GM21786 (cell line): ENCODE data around the gene FOLR2.

Source experiments
- ATAC-seq: cut with Tn5 transposase; IDR thresholded peaks from one replicate; pipeline ENCODE4 v1.9.1; 2021; ENCODE audit not compliant: unreplicated experiment

FOLR2 gene

DNA sequence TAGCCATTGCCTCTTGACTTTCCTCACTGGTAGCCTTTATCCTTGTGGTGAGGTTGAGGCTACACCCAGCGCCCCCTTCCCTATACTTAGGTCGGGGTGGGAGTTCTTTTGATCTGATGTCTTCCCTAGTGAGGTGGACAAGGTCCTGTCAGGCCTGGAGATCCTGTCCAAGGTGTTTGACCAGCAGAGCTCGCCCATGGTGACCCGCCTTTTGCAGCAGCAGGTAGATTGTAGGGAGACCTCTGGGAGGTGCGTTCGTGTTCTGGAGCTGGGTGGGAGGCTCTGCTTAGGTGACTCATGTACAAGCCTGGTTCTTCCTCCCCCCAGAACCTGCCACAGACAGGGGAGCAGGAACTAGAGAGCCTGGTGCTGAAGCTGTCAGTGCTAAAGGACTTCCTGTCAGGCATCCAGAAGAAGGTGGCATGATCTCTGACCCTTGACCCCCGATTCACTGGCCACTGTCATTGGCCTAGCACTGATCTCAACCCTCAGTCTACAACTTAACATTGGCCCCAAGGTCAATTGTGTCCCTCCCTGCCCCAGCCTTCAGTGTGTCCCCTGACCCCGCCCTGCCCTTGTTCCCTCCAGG lies 12.8 kb downstream of the FOLR2 start:
- ATAC-seq: no peak

DNA sequence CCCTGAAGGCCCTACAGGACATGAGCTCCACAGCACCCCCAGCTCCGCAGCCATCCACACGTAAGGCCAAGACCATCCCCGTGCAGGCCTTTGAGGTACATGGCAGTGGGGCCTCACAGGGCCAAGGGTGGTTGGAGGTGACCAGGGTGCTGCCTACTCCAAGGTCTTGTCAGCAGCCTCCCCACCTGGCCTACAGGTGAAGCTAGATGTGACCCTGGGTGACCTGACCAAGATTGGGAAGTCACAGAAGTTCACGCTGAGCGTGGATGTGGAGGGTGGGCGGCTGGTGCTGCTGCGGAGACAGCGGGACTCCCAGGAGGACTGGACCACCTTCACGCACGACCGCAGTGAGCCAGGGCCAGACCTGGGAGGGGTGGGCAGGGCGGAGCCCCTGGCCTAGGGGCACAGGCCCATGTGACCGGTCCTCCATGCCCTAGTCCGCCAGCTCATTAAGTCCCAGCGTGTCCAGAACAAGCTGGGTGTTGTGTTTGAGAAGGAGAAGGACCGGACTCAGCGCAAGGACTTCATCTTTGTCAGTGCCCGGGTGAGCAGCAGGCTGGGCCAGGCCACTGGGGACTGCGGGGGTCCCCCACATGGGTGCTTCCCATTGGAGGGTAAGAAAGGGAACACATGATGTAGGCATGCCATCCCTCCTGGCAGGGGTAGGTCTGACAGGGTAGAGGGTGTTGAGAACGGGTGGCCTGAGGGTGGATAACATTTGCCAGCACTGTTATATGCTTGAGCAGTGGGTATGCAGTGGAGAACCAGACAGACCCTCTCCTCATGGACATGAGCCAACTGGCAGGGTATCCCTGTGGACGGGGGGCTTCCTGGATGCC lies 13.6 kb downstream of the FOLR2 start:
- ATAC-seq: no peak

DNA sequence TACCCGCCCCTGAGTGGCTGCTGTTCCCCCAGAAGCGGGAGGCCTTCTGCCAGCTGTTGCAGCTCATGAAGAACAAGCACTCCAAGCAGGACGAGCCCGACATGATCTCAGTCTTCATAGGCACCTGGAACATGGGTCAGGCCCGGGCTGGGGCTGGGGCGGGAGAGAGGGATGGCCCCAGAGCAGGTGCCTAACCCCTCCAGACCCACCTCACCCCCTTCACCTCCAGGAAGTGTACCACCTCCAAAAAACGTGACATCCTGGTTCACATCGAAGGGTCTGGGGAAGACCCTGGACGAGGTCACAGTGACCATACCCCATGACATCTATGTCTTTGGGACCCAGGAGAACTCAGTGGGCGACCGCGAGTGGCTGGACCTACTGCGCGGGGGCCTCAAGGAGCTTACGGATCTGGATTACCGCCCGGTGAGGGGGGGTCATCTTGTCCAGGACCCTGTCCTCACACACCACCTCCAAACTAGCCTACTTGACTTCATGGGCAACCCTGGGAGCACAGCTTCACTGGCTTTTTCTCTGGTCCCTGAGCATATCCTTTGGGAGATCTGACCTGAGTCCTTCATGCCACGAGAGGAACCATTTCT lies 14.3 kb downstream of the FOLR2 start:
- no peak for ATAC-seq

DNA sequence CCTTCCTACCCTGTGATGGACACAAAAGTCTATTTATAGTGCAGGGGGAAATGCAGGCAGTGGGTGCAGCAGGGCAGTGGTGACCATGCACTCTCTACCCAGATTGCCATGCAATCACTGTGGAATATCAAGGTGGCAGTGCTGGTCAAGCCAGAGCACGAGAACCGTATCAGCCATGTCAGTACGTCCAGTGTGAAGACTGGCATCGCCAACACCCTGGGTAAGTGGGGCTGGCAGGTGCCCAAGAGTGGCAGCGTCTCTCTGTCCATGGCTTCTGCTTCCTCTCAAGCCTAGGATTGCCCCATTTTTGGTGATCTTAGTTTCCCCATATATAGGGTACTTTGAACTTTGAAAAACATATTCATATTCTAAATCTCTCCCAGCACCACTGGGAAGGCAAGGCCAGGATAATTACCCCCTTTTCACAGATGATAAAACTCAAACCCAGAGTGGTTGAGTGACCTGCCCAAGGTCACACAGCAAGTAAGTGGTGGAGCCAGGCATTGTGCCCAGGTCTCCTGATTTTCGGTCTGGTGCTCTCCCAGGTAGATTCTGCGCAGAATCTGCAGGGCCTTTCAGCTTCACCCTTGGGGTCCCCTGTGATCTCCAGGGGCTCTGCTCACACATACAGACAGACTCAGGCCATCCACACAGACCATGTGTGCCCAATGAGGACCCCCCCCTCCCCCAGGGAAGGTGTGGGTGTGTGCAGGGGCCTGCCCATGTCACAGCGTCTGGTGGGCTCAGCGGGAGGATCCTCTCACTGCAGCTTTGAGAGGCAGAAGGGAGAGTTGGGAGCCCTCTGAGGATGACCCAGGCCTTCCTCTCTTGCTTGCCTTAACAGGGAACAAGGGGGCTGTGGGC lies 15.0 kb downstream of the FOLR2 start:
- ATAC-seq: no peak

DNA sequence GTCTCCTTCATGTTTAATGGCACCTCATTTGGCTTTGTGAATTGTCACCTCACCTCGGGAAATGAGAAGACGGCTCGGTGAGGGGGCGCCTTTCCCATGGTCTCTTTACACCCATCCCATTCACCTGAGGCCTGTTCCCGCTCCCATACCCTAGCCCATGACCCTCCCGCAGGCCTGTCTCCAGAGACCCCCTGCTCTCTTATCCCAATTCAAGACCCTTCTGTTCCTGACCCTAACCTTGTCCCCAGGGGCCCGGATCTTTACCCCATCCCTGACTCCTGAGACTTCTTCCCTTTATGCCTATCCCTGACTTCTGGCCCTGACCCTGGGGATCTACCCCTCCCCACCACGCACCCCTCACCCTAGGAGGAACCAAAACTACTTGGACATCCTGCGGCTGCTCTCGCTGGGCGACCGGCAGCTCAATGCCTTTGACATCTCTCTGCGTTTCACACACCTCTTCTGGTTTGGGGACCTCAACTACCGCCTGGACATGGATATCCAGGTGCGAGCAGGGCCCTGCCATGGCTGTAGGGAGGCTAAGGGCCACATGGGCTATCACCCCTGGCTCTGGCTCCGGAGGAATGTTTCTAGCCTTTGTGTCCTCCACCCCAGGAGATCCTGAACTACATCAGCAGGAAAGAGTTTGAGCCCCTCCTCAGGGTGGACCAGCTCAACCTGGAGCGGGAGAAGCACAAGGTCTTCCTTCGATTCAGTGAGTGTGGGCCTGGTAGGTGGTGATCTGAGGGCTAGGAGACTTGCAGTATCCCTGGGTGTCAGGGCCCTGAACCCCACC lies 15.9 kb downstream of the FOLR2 start:
- no peak for ATAC-seq

DNA sequence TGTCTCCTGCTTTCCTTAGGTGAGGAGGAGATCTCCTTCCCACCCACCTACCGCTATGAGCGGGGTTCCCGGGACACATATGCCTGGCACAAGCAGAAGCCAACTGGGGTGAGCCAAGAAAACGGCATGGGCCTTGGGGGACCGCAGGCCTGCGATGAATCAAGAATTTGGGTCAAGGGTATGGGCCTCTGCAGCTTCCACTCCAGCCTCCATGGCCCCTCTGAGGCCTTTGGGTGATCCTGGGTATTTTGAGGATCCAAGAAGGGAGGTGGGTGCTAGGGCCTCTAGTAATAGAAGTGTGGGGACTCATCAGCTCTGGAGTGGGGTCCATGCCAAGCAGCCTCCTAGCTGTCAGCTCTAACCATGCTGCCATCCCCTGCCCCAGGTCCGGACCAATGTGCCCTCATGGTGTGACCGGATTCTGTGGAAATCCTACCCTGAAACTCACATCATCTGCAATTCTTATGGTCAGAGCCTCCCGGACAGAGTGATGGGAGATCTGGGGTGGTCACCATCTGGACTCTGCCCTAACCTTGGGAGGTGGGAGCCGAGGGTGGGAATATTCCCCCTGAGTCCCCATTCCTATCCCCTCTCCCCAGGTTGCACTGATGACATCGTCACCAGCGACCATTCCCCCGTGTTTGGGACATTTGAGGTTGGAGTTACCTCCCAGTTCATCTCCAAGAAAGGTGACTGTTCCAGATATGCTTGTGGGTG lies 16.6 kb downstream of the FOLR2 start:
- ATAC-seq: no peak

DNA sequence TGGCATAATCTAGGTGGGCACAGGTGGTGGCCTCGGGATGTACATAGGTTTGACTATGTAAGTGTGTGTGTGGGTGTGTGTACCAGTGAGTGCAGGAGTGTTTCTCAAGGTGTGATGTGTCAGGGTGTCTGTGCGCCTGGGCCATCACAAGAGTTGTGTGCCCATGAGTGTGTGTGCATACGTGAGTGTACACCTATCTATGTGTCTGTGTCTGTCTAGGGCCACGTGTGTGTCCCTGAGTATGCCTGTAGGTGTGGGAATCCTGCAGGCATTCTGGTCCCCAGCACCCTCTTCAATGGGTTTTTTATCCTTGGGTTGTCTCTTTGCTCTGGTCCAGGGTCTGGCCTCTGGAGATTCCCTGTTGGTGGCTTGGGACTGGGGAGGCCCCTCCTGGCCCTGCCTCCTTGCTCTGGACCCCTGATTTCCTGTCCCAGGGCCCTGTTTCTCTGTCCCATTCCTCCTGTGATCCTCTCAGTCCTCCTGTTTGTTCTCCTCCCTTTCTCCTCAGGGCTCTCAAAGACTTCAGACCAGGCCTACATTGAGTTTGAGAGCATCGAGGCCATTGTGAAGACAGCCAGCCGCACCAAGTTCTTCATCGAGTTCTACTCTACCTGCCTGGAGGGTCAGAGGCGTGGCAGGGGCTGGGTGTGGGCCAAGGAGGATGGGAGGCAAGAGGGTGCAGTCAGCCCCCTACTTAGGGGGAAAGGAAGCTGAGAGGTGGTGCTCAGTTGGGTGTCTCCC lies 17.3 kb downstream of the FOLR2 start:
- ATAC-seq: no peak

DNA sequence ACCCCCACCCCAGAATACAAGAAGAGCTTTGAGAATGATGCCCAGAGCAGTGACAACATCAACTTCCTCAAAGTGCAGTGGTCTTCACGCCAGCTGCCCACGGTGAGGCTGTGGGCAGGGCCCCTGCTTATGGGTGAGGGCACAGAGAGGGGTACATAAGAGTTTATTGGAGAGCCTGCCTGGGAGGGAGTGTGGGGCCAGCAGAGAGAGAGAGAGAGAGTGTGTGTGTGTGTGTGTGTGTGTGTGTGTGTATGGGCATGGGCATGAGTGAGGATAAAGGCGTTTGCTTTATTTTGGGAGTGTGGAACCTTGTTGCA lies 17.9 kb downstream of the FOLR2 start:
- no peak for ATAC-seq

DNA sequence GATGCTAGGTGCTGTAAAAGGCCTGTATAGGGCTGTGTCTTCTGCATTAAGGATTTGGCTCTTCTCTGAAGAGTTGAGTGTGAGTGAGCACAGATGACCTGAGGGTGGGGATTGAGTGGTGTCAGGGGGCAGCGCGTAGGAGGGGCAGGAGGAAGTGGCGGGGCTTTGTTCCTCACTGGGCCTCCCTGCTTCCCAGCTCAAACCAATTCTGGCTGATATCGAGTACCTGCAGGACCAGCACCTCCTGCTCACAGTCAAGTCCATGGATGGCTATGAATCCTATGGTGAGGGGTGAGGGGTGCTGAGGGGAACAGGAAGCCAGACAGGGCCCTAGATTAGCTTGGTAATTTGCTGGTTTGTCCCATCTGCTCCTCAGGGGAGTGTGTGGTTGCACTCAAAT lies 18.3 kb downstream of the FOLR2 start:
- no peak for ATAC-seq

DNA sequence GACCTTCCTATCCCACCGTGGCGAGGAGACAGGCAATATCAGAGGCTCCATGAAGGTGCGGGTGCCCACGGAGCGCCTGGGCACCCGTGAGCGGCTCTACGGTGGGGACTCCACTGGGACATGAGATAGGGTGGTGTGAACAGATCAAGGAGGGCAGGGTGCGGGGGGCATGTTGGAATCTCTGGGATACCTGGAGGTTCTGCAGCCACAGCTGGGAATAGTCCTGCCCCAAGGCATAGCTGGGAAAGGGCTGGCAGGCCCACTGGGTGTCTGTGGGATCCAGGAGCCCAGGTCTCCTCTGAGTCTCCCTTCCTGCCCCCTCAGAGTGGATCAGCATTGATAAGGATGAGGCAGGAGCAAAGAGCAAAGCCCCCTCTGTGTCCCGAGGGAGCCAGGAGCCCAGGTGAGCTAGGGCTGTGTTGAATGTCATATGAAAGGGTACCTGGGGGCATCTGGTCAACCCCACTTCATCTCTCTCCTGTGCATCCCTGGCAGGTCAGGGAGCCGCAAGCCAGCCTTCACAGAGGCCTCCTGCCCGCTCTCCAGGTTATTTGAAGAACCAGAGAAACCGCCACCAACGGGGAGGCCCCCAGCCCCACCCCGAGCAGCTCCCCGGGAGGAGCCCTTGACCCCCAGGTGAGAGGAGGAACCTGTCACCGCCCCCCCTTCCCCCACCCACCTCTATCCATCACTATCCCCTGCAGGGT lies 18.9 kb downstream of the FOLR2 start:
- no peak for ATAC-seq

DNA sequence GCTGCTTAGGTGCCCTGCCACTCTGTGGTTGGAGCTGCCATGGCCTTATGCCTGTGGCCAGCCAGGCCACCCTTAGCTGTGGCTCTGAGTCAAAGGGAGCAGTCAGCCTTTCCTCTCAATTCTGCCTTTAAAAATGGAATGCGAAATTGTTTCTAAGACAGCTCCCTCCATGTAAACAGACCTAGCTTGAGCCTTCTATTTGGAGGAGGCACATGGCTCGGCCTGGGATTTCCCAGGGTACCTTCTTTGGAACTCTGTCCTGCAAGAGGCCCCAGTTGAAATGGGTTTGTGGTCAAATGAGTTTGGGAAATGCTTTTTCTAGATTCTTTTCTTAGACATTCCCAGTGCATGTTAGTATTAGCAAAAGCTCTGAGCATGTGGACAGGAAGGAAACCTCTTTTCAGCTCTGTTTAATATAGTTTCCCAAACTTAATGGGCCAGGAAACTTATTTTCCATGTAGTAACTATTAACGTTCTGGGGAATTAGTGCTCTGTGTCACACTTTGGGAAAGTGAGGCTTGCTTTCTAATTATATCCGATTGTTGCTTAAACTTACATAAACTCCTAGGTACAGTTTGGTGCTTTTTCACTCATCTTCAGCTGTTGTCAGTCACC lies 19.6 kb downstream of the FOLR2 start:
- ATAC-seq: no peak

DNA sequence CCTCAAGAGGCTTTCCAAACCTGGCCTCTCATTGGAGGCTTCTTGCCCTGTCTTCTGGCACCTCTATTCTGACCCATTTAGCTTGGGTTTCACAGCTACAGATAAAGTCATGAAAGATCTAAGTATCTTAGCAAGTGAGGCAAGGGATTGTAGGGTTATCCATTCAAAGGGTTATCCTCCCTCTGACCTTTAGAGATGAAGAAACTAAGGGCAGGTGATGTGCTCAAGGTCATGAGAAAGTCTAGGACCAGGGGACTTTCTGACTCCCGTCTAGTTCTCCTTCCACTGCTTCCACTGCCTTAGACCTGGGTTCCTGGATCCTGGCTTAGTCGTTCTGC lies 20.1 kb downstream of the FOLR2 start:
- ATAC-seq: no peak

DNA sequence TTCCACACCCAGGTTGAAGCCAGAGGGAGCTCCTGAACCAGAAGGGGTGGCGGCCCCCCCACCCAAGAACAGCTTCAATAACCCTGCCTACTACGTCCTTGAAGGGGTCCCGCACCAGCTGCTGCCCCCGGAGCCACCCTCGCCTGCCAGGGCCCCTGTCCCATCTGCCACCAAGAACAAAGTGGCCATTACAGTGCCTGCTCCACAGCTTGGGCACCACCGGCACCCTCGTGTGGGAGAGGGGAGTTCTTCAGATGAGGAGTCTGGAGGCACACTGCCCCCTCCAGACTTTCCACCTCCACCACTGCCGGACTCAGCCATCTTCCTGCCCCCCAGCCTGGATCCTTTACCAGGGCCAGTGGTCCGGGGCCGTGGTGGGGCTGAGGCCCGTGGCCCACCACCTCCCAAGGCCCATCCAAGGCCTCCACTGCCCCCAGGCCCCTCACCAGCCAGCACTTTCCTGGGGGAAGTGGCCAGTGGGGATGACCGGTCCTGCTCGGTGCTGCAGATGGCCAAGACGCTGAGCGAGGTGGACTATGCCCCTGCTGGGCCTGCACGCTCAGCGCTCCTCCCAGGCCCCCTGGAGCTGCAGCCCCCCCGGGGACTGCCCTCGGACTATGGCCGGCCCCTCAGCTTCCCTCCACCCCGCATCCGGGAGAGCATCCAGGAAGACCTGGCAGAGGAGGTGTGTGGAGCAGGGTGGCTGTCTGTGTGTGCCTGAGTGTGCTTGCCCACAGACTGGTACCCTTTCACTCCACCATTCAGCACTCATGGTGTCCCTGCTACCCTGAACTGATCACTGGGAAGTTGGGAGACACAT lies 20.7 kb downstream of the FOLR2 start:
- ATAC-seq: no peak

DNA sequence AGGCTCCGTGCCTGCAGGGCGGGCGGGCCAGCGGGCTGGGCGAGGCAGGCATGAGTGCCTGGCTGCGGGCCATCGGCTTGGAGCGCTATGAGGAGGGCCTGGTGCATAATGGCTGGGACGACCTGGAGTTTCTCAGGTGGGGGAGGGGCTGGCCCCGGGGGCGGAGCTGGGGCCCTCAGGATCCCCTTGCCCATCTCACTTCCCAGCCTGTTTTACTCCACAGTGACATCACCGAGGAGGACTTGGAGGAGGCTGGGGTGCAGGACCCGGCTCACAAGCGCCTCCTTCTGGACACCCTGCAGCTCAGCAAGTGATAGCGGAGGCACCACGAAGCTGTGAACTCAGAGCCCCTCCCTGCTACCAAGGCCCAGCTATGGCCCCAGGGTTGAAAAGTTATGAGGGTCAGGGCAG lies 21.5 kb downstream of the FOLR2 start:
- no peak for ATAC-seq

DNA sequence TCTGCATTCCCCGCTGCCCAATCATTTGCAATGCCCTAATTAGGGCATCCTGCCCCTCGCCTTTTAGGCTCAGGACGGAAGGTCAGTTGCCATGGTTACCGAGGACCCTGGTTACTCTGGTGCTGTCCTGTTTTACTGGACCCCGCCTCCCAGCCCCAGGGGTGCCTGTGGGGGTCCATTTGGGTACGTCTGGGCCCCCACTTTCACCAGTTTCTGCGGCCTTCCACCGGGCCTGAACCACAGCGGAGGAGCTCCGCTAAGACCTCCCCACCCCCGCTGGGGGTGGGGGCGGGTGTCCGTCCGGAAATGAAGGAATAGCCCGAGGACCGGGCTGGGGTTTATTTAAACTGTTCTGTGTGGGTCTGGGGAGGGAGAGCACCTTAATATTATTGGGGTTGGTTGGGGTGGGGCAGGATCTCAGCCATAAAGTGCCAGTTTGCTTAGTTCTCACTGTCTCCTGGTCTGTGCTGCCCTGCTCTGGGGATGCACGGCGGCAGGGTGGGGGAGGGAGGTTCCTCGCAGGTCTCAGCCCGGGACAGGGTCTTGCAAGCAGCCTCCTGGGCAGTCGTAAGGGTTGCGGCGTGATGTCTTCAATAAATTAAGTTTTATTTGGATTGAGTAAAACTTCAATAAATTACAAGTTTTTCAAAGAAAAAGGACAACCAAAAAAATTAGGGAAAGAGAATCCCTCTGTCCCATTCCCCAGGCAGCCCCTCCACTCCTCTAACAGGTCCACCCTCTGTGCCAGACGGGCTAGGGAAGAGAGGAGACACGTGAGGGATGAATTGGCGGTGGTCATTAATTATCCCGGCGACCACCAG lies 22.1 kb downstream of the FOLR2 start:
- no peak for ATAC-seq

DNA sequence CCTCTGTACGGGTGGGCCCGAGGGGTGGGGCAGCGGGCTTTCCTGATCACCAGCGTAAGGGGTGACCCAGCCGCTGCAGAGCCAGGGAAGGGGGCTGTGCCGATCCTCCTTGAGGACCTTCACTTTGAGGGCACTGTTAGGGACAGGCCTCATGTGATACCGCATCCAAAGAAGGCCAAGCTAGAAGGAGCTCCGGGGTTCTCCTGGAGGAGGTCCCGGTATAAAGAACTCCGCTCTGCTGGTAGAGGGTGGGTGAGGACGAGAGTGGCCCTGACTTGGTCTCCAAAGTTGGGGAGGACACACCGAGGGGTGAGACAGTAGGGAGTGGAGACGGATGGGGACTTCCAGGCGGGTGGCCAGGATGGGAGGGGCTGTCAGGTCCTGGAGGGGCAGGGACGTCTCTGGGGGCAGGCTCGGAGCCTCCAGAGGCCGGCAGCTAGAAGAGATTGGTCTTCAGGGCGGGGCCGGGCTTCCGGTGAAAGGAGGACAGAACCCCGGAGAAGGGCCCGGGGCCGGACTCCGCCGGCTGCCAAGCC lies 22.8 kb downstream of the FOLR2 start:
- ATAC-seq: no peak
